Fibroblast of pulmonary artery (primary cell): ENCODE data around the gene CFAP53.

ENCODE experiments used
- DNase-seq: peaks from one replicate; pipeline ENCODE4 v3.0.0-alpha.2; 2010; ENCODE audit warnings: low read depth
- H3K4me3 ChIP-seq: replicated peaks from 2 replicates; pipeline ENCODE4 v1.5.1; 2011; ENCODE audit warnings: low read depth, mild to moderate bottlenecking, control low read depth, low read length, moderate library complexity
- TF ChIP-seq, protein P1 (sequence below): IDR thresholded peaks from 2 replicates; pipeline ENCODE4 v1.5.1; 2011; ENCODE audit warnings: mild to moderate bottlenecking, control low read depth, low read length, inconsistent platforms; ENCODE audit errors: missing control alignments

The CFAP53 gene, protein sequence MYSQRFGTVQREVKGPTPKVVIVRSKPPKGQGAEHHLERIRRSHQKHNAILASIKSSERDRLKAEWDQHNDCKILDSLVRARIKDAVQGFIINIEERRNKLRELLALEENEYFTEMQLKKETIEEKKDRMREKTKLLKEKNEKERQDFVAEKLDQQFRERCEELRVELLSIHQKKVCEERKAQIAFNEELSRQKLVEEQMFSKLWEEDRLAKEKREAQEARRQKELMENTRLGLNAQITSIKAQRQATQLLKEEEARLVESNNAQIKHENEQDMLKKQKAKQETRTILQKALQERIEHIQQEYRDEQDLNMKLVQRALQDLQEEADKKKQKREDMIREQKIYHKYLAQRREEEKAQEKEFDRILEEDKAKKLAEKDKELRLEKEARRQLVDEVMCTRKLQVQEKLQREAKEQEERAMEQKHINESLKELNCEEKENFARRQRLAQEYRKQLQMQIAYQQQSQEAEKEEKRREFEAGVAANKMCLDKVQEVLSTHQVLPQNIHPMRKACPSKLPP

DNA sequence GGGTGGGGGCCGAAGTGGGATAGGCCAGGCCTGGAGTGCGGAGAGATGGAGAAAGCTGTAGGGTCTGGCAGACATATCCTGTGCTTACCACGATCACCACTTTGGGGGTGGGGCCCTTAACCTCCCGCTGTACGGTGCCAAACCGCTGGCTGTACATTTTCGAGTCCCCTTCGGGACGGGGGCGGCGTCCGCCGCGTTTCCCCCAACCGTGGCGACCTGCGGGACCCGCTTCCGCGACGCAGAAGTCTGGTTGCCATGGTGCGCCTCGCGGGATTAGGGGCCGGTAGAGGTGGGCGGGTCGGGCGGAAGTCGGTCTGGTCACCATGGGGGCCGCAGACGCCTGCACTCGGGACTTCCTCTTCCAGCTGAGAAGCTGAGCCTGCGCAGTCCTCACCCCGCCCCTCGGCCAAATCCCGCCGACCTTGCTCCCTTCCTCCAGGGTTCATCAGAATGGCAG lies at the start of gene CFAP53:
CFAP53 (minus strand) TSS at position 248 of the 457 bp plus-strand sequence; CDS start at position 157, 91 bp downstream.
- TF ChIP-seq, protein P1, sequence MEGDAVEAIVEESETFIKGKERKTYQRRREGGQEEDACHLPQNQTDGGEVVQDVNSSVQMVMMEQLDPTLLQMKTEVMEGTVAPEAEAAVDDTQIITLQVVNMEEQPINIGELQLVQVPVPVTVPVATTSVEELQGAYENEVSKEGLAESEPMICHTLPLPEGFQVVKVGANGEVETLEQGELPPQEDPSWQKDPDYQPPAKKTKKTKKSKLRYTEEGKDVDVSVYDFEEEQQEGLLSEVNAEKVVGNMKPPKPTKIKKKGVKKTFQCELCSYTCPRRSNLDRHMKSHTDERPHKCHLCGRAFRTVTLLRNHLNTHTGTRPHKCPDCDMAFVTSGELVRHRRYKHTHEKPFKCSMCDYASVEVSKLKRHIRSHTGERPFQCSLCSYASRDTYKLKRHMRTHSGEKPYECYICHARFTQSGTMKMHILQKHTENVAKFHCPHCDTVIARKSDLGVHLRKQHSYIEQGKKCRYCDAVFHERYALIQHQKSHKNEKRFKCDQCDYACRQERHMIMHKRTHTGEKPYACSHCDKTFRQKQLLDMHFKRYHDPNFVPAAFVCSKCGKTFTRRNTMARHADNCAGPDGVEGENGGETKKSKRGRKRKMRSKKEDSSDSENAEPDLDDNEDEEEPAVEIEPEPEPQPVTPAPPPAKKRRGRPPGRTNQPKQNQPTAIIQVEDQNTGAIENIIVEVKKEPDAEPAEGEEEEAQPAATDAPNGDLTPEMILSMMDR, result no peak
- H3K4me3 ChIP-seq, result peak within 1 kb of the TSS; percentile 64

DNA sequence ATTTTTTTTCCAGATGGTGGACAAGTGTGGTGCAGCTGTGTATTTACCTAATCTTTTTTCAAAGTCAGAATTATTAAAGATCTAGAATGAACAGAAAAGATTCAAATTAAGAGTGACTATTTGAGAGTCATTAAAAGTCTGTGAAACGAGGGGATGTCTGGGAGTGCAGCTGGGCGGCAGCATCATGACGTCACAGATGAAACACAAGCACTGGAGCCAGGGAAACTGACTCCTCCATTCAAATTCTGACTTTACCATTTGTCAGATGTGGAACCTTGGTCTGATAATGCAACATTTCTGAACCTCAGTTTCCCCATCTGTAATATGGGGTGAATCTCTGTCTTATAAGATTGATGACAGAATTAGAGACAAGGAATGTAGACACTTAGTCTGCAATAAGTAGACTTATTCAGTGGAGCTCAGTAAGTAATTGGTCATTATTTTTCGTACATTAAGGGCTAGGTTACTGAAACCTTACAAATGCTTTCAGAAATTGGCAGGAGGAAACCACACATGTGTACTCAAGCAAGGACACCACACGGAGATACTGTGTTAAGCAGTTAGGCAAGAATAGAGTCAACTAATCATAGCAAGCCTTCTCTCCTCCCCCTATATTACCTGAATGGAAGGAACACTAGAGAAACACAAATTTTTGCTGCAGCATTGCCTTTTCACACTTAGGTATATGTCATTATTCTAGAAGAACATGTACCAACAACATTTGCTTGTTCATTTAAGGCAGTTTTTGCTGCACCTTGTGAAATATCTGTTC lies 49.0 kb upstream of the CFAP53 start:
- no peak for DNase-seq
- TF ChIP-seq, protein P1, result no peak
- H3K4me3 ChIP-seq, result no peak overlapping the region

More for the DNA sequence above, at the start of gene CFAP53:
- DNase-seq, result peak; percentile 91

DNA sequence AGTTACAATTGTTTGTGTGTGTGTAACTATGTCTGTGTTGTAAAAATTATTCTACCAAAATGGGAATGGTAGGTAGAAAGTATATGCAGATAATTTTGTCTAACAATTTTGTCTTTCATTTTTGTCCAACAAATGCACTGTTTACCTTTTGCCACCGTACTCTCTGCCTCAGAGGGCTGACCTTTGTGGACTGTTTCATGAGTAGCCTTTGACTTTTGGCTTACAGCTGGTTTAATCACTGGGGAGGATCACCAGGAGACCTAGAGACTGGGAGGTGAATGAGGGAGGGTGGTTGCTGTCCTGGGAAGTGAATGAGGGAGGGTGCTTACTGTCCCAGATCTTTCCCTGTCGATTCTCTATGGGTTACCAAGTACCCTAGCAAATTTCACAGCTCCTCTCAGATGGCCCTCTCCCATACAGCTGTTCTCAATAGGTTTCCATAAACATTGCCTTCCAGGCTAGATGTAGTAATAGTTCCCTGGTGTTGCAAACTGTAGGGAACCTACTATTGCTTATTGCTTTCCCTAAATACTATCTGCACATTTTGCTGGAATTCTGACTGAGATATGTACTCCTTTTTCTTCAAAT lies 47.7 kb upstream of the CFAP53 start:
- no peak for DNase-seq
- TF ChIP-seq, protein P1, result no peak
- no peak overlapping the region for H3K4me3 ChIP-seq

DNA sequence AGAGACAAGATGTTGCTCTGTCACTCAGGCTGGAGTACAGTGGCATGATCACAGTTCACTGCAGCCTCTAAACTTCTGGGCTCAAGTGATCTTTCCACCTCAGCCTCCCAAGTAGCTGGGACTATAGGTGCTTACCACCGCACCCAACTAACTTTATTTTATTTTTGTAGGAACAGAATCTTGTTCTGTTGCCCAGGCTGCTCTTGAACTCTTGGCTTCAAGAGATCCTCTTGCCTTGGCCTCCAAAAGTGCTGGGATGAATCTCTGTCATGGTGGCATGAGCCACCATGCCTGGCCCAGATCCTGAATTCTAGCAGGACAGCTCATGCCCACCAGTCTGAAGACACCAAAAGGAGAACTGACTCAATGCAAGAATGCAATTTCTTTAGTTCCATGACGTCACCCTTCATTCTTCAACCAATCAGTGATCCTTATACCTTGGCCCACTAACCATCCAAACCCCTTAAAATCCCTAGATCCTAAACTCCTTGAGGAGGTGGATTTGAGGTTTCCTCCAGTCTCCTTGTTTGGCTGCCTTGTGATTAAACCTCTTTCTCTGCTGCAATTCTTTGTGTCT lies 46.8 kb upstream of the CFAP53 start:
- TF ChIP-seq, protein P1, result no peak
- DNase-seq, result no peak
- no peak overlapping the region for H3K4me3 ChIP-seq

DNA sequence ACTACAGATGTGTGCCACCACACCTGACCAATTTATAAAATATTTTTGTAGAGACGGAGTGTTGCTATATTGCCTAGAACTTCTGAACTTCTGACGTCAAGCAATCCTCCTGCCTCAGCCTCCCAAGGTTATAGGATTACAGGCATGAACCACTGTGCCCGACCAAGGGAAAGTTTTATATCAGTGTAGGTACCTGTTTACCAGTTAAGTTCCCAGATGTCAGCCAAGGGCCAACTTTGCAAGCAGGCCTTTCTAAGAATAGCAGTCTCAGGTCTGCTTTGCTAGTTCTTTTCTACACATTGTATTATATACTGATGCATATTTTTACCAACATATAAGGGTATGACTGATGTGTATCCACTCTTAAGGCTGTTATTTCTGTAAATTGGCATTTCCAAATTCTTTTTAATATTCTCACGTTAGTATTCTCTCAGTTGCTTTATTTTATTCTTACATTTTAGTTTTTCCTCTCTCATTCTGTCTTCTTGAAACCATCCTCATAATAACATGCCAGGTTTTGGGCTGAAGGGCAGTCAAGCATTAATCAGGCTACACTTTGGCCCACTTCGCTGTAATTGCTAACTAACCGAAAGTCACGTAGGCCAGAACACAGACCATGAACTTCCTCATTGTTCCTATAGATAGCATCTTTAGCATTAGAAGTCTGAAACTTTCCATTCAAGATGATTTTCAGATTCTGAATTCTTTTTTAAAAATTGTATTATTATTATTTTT lies 46.2 kb upstream of the CFAP53 start:
- TF ChIP-seq, protein P1, result no peak
- no peak overlapping the region for H3K4me3 ChIP-seq
- no peak for DNase-seq

DNA sequence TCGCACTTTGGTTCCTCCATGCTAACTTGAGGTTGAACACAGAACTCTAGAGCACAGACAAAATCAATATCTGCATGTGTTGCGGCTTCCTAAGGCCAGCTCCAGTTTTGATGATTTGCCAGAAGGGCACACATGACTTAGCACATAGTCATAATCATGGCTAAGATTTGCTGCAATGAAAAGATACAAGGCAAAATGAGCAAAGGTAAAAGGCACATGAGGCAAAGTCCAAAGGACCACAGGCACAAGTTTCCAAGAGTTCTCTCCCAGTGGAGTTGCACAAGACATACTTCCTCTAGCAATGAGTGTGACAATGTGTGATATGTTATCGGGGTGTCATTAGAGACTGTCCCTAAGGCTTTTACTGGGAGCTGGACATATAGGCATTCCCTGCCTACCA lies 45.4 kb upstream of the CFAP53 start:
- no peak overlapping the region for H3K4me3 ChIP-seq
- TF ChIP-seq, protein P1, result no peak
- no peak for DNase-seq
